HG03378 (cell line): Measurements from ENCODE around the gene GLS.
"Not testable (repeated sequence)": the region's sequence is repeated elsewhere in the genome, so short reads cannot be mapped to it uniquely, and the experiment has no call there.

Experiments
- ATAC-seq: cut with Tn5 transposase; IDR thresholded peaks from one replicate; pipeline ENCODE4 v1.9.1; 2021; ENCODE audit warnings: mild to moderate bottlenecking, moderate library complexity; ENCODE audit not compliant: unreplicated experiment

Gene GLS

GRCh38 chr2:190987938-190988337, 107.3 kb downstream of the GLS start:
- ATAC-seq, result no peak

GRCh38 chr2:190988910-190989309, 108.3 kb downstream of the GLS start:
- no peak for ATAC-seq

GRCh38 chr2:190990132-190990531, 109.5 kb downstream of the GLS start:
- no peak for ATAC-seq

- no peak for ATAC-seq
These were observed 112.6 kb downstream of the GLS start for GRCh38 chr2:190993292-190993643.

- ATAC-seq, result no peak
These were observed 113.5 kb downstream of the GLS start for GRCh38 chr2:190994148-190994547.

- not testable (repeated sequence) for ATAC-seq
These were observed 114.7 kb downstream of the GLS start for GRCh38 chr2:190995315-190995714.

- ATAC-seq, result no peak
These were observed 115.8 kb downstream of the GLS start for GRCh38 chr2:190996338-190996946.

GRCh38 chr2:190996947-190997346, 116.3 kb downstream of the GLS start:
- no peak for ATAC-seq

- ATAC-seq, result no peak
These were observed 117.0 kb downstream of the GLS start for GRCh38 chr2:190997526-190998113.

- ATAC-seq, result no peak
These were observed 118.4 kb downstream of the GLS start for GRCh38 chr2:190999058-190999457.

- no peak for ATAC-seq
These were observed 119.5 kb downstream of the GLS start for GRCh38 chr2:190999949-191000665.

- no peak for ATAC-seq
These were observed 120.4 kb downstream of the GLS start for GRCh38 chr2:191001032-191001431.

- no peak for ATAC-seq
These were observed 121.0 kb downstream of the GLS start for GRCh38 chr2:191001624-191002023.

GRCh38 chr2:191003405-191004309, 123.0 kb downstream of the GLS start:
- no peak for ATAC-seq

- ATAC-seq, result no peak
These were observed 125.7 kb downstream of the GLS start for GRCh38 chr2:191006297-191006696.

GRCh38 chr2:191006997-191007783, 126.6 kb downstream of the GLS start:
- ATAC-seq, result no peak

- no peak for ATAC-seq
These were observed 127.7 kb downstream of the GLS start for GRCh38 chr2:191008286-191008685.

GRCh38 chr2:191009541-191010374, 129.1 kb downstream of the GLS start:
- no peak for ATAC-seq
